AML-193 (cell line): ENCODE results near the gene YES1.
"Not testable (repeated sequence)": the region's sequence is repeated elsewhere in the genome, so short reads cannot be mapped to it uniquely, and the experiment has no call there.

ENCODE experiments used
- DNase-seq, 2 experiments: peaks; one replicate each; lab custom pipeline; 2025; lab: John Stamatoyannopoulos, UW

YES1 gene

GRCh38 chr18:683531-683930 is 128.5 kb downstream of the YES1 start:
- DNase-seq: no peak

- no peak for DNase-seq
Observed at GRCh38 chr18:682833-683232, 129.2 kb downstream of the YES1 start.

GRCh38 chr18:682416-682815 is 129.6 kb downstream of the YES1 start:
- not testable (repeated sequence) for DNase-seq

- DNase-seq: no peak
Observed at GRCh38 chr18:681985-682384, 130.1 kb downstream of the YES1 start.

- DNase-seq: no peak
Observed at GRCh38 chr18:680392-680791, 131.7 kb downstream of the YES1 start.

- no peak for DNase-seq
Observed at GRCh38 chr18:679516-679915, 132.5 kb downstream of the YES1 start.

GRCh38 chr18:678482-679182 is 133.4 kb downstream of the YES1 start:
- DNase-seq: no peak

GRCh38 chr18:677951-678381 is 134.1 kb downstream of the YES1 start:
- no peak for DNase-seq

- no peak for DNase-seq
Observed at GRCh38 chr18:677145-677544, 134.9 kb downstream of the YES1 start.

GRCh38 chr18:676736-677135 is 135.3 kb downstream of the YES1 start:
- DNase-seq: no peak

- DNase-seq: no peak
Observed at GRCh38 chr18:676069-676468, 136.0 kb downstream of the YES1 start.

GRCh38 chr18:675307-675706 is 136.7 kb downstream of the YES1 start:
- no peak for DNase-seq

GRCh38 chr18:673769-674168 is 138.3 kb downstream of the YES1 start:
- no peak for DNase-seq

- DNase-seq: no peak
Observed at GRCh38 chr18:673317-673716, 138.7 kb downstream of the YES1 start.
